ENCODE results near the gene TAOK3. TPM values are rescaled to one million over a fixed set of nuclear protein-coding genes. Genes with fewer than 3 reads are reported as not detected.
A peak's percentile ranks its signal among the peaks of the same experiment; 100 is the strongest.

The TAOK3 gene
- total and polyA plus RNA-seq, 10 of the 15 experiments (the other 5 are each of a cell fraction or from before 2014, with no cell fraction given) = 41.3 to 131 (median 57.8) TPM

- H4K20me1 ChIP-seq (ENCODE audit: control insufficient read depth, insufficient read depth) = no peaks in the 10 kb centered on the region
- POLR2A ChIA-PET = interaction anchor here (1.1 to 6.5 kb wide), 6 partner anchors 9 to 137 kb away, joined by 3 to 68 read pairs (median 6); no protein-coding TSS in a partner anchor
- no peak overlapping the region for H3K9ac ChIP-seq (ENCODE audit: control insufficient read depth, insufficient read depth, low read length)
- H3K36me3 ChIP-seq (ENCODE audit: control insufficient read depth in 2 of 2, insufficient read depth in 2 of 2, low read length in 1 of 2) = no peaks in the 10 kb centered on the region; a peak in 1 of 4 replicates
- intact Hi-C loops (cut with micrococcal nuclease; ENCODE audit: unreplicated experiment) (no loop called here), in situ Hi-C loops (cut with MboI) (no loop called here)
- no peak overlapping the region for H3K4me3 ChIP-seq
- CTCF ChIA-PET = interaction anchor here (1.2 to 6.0 kb wide), 4 partner anchors 10 to 45 kb away, joined by 3 to 98 read pairs (median 16); no protein-coding TSS in a partner anchor
- no TSS peak for BruUV-seq (replicated peaks)
- H3K4me2 ChIP-seq (ENCODE audit: control insufficient read depth, insufficient read depth) = no peak overlapping the region
- FAIRE-seq (no peak), ATAC-seq (peak; percentile 19), DNase-seq (ENCODE audit: low read depth, low spot score) (no peak)
- no peaks in the 10 kb centered on the region; the same call in 1 of the 3 replicates for H3K9me3 ChIP-seq (replicated peaks; ENCODE audit: control insufficient read depth, insufficient read depth, low read length)
- RAD21 ChIA-PET (ENCODE audit: unreplicated experiment) = interaction anchor here (0.9 to 7.0 kb wide), 8 partner anchors 12 to 161 kb away, joined by 3 to 98 read pairs (median 20); partner anchors contain the start of gene SUDS3
- SMC1A ChIA-PET (ENCODE audit: uncharacterized antibody, unreplicated experiment) = interaction anchor here (1.0 to 6.1 kb wide), 8 partner anchors 9 to 162 kb away, joined by 3 to 125 read pairs (median 15); no protein-coding TSS in a partner anchor
- TF ChIP-seq IKZF2 (IDR thresholded peaks at IDR 0.05) = peak; percentile 15 to 51; a peak in 2 of 4 replicates
- no peak for TF ChIP-seq CBX3 (IDR thresholded peaks at IDR 0.05; ENCODE audit: borderline replicate concordance, low read depth)
- TF ChIP-seq EP300 (IDR thresholded peaks at IDR 0.05; ENCODE audit: borderline replicate concordance in 1 of 2, control insufficient read depth in 1 of 2, low read depth in 2 of 2, low read length in 2 of 2) = peak in 1 of 2 experiments; percentile 22; a peak in 1 of 4 replicates
- TF ChIP-seq BMI1 (IDR thresholded peaks at IDR 0.05; ENCODE audit: borderline replicate concordance) = 0 out of 2 replicates have a peak, but pooled peaks have one; percentile 19
- peak; percentile 83 for TF ChIP-seq MTA2 (IDR thresholded peaks at IDR 0.05; ENCODE audit: low read depth)
- no peak for TF ChIP-seq CUX1 (IDR thresholded peaks at IDR 0.05; ENCODE audit: insufficient replicate concordance, low read depth, low read length)
- TF ChIP-seq IKZF1 (conservative IDR thresholded peaks at IDR 0.05) = peak; percentile 38; the same call in 1 of the 2 replicates
- H2AFZ ChIP-seq (ENCODE audit: control insufficient read depth, low read depth, low read length) = no peak overlapping the region
- peaks cover 21% of the 10 kb centered on the region; the same call in 1 of the 2 replicates for H3K4me1 ChIP-seq (ENCODE audit: control insufficient read depth, insufficient read depth, low read length)
- peak overlapping the region; percentile 13; the same call in 1 of the 2 replicates for H3K27ac ChIP-seq (ENCODE audit: control insufficient read depth, insufficient read depth)
- no peaks in the 10 kb centered on the region for H3K27me3 ChIP-seq (replicated peaks in 1 of 2; ENCODE audit: control insufficient read depth in 2 of 2, insufficient read depth in 2 of 2, low read length in 1 of 2)
- H3K79me2 ChIP-seq (ENCODE audit: control insufficient read depth, insufficient read depth, low read length) = peaks cover 79% of the 10 kb centered on the region
Measured at GRCh38 chr12:118344829-118345228, 27.9 kb downstream of the TAOK3 start.
